GM18858 (cell line): ENCODE results near the gene OR8J3.
"Not testable (repeated sequence)": the region's sequence is repeated elsewhere in the genome, so short reads cannot be mapped to it uniquely, and the experiment has no call there.

Source experiments
- ATAC-seq: cut with Tn5 transposase; IDR thresholded peaks from one replicate; pipeline ENCODE4 v1.9.1; 2021; ENCODE audit not compliant: unreplicated experiment

OR8J3 gene

GRCh38 chr11:56140151-56140661, at the start of gene OR8J3:
OR8J3 (minus strand) TSS chr11:56140201; CDS start chr11:56137718, 2,483 bp downstream.
- ATAC-seq = no peak

- ATAC-seq = no peak
Observed at GRCh38 chr11:56188602-56189001, 48.6 kb upstream of the OR8J3 start.

GRCh38 chr11:56183459-56183858, 43.5 kb upstream of the OR8J3 start:
- no peak for ATAC-seq

GRCh38 chr11:56176318-56176717, 36.3 kb upstream of the OR8J3 start, which contains the start of gene OR5J2:
OR5J2 (plus strand) TSS chr11:56176618; CDS start chr11:56176618, 0 bp downstream.
- no peak for ATAC-seq

GRCh38 chr11:56172256-56172830, 32.3 kb upstream of the OR8J3 start:
- no peak for ATAC-seq

GRCh38 chr11:56163804-56164203, 23.8 kb upstream of the OR8J3 start:
- ATAC-seq = no peak

GRCh38 chr11:56160217-56160616, 20.2 kb upstream of the OR8J3 start, which contains the start of gene OR8K5:
OR8K5 (minus strand) TSS chr11:56160317; CDS start chr11:56160317, 0 bp downstream.
- no peak for ATAC-seq

GRCh38 chr11:56152333-56152732, 12.3 kb upstream of the OR8J3 start:
- ATAC-seq = no peak

GRCh38 chr11:56151376-56151775, 11.4 kb upstream of the OR8J3 start:
- ATAC-seq = no peak

- not testable (repeated sequence) for ATAC-seq
Observed at GRCh38 chr11:56143681-56144080, 3.7 kb upstream of the OR8J3 start.

- ATAC-seq = no peak
Observed at GRCh38 chr11:56122073-56122472, 17.9 kb downstream of the OR8J3 start, which contains the start of gene OR8H3. OR8H3 (plus strand) TSS chr11:56122373; CDS start chr11:56122373, 0 bp downstream.

GRCh38 chr11:56103210-56103737, 36.7 kb downstream of the OR8J3 start, which contains the start of gene OR8H2:
OR8H2 (plus strand) TSS chr11:56103687; CDS start chr11:56105043, 1,356 bp downstream.
- ATAC-seq = no peak

GRCh38 chr11:56093008-56093407, 47.0 kb downstream of the OR8J3 start, which contains the start of gene OR8I2:
OR8I2 (plus strand) TSS chr11:56093308; CDS start chr11:56093308, 0 bp downstream.
- no peak for ATAC-seq

- no peak for ATAC-seq
Observed at GRCh38 chr11:56089697-56090096, 50.3 kb downstream of the OR8J3 start.
